Measurements from ENCODE around the gene TCP11L1. TPM values are rescaled to one million over a fixed set of nuclear protein-coding genes. Genes with fewer than 3 reads are reported as not detected.
"Not testable (repeated sequence)": the region's sequence is repeated elsewhere in the genome, so short reads cannot be mapped to it uniquely, and the experiment has no call there.

TCP11L1 gene
- total and polyA plus RNA-seq, 11 donors, result 3.1 to 13.9 (median 8.0) TPM

DNA sequence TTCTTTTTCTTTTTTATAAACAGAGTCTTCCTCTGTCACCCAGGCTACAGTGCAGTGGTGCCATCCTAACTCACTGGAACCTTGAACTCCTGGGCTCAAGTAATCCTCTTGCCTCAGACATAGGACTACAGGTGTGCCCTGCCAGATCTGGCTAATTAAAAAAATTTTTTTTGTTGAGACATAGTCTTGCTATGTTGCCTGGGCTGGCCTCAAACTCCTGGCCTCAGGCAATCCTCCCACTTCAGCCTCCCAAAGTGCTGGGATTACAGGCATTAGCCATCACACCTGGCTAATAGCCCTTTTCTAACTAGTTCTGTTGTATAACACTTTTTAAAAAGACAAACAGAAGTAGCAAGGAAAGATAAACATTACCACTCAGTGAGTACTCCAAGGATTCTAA lies 64.5 kb downstream of the TCP11L1 start:
- ATAC-seq, result no peak
- intact Hi-C loops (cut with DNase I), result no loop called here

DNA sequence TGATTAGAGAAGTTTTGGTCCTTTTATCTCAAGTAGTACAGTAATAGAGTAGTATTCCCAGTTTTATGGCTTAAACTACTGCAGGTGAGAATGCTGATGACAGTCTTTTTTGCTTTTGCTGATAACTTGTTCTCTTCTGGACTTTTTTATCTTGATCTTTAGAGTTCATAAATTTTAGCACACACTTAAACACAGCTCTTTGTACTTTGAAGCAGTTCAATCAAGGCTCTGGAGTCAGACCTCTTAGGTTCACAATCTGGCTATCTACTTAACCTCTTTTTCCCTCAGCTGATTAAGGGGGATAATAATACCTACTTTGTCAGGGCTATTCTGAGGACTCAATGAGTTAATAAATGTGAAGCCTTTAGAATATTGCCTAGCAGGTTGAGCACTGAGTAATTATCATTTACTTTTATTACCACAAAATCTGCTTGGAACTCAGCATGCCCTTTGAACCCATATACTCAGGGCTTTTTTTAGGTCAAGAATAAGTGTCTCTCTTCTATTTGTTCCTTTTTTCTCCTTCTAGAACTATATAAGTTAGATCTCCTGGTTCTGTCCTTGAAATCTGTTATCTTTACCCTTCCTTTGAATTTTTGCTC lies 70.0 kb downstream of the TCP11L1 start:
- H3K27me3 ChIP-seq, result no peaks in the 10 kb centered on the region
- peaks cover 0 to 10% (median 0%) of the 10 kb centered on the region in 12 donors for H3K4me1 ChIP-seq
- no peak overlapping the region for H3K27ac ChIP-seq
- TF ChIP-seq, protein P1, sequence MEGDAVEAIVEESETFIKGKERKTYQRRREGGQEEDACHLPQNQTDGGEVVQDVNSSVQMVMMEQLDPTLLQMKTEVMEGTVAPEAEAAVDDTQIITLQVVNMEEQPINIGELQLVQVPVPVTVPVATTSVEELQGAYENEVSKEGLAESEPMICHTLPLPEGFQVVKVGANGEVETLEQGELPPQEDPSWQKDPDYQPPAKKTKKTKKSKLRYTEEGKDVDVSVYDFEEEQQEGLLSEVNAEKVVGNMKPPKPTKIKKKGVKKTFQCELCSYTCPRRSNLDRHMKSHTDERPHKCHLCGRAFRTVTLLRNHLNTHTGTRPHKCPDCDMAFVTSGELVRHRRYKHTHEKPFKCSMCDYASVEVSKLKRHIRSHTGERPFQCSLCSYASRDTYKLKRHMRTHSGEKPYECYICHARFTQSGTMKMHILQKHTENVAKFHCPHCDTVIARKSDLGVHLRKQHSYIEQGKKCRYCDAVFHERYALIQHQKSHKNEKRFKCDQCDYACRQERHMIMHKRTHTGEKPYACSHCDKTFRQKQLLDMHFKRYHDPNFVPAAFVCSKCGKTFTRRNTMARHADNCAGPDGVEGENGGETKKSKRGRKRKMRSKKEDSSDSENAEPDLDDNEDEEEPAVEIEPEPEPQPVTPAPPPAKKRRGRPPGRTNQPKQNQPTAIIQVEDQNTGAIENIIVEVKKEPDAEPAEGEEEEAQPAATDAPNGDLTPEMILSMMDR (IDR thresholded peaks at IDR 0.05), result no peak
- H3K36me3 ChIP-seq, result peaks cover 0 to 25% (median 15%) of the 10 kb centered on the region in 9 donors
- no peak overlapping the region for H3K4me3 ChIP-seq
- no peaks in the 10 kb centered on the region for H3K9me3 ChIP-seq
- DNase-seq (no peak), ATAC-seq (no peak)
- intact Hi-C loops (cut with DNase I), result no loop called here

More for the DNA sequence above, 64.5 kb downstream of the TCP11L1 start:
- no peaks in the 10 kb centered on the region for H3K4me1 ChIP-seq
- H3K9me3 ChIP-seq, result no peaks in the 10 kb centered on the region
- no peak overlapping the region for H3K4me3 ChIP-seq
- peaks cover 0 to 81% (median 70%) of the 10 kb centered on the region in 9 donors for H3K36me3 ChIP-seq
- no peak for TF ChIP-seq POLR2A (IDR thresholded peaks at IDR 0.05)
- TF ChIP-seq, protein P1 (IDR thresholded peaks at IDR 0.05), result no peak
- DNase-seq, result no peak
- H3K27ac ChIP-seq, result no peak overlapping the region
- H3K27me3 ChIP-seq, result no peaks in the 10 kb centered on the region

DNA sequence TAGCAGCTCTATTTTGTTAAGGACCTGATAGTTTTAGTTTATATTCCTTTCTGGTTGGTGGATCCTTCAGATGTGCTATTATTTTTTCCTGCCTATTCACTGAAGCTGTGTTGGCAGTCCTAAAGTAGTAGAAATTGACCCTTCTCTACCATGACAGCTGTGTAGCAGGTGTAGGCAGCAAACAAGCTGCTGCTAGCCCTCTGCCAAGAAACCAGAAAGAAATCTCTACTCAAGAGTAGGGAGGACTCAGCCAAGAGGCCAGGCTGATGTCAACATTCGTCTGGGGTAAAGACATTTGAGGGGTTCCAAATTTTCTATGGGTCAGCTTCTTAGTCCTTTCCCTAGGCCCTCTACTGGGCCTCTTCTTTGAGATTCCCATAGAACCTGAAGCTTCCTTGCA lies 70.7 kb downstream of the TCP11L1 start:
- no peak for TF ChIP-seq POLR2A (IDR thresholded peaks at IDR 0.05)
- TF ChIP-seq, protein P1 (IDR thresholded peaks at IDR 0.05), result no peak
- H3K27ac ChIP-seq, result no peak overlapping the region

DNA sequence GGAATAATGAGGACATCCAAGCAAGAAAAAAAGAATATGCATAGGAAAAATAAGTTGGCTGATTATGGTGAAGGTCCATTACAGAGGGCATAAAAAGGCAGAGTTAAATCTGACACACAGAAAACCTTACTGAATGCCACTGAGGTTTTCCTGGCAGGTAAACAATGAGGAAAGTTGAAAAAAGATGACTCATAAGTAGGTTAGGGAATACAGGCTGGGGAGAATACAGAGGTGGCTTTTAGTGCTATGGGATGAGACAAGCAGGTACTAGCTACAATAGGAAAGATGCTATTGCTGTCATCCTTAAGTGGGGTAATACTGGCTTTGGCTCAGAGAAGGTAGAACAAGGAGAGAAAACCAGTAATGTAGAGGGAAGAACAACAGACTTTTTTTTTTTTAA lies 77.2 kb downstream of the TCP11L1 start:
- Histone ChIP-seq H3K36me3 (no peaks in the 10 kb centered on the region), H3K27me3 (no peaks in the 10 kb centered on the region), H3K9me3 (no peaks in the 10 kb centered on the region), H3K4me3 (no peak overlapping the region), H3K27ac (no peak overlapping the region), H3K4me1 (no peaks in the 10 kb centered on the region)
- DNase-seq (no peak), ATAC-seq (no peak)
- intact Hi-C loops (cut with DNase I), result no loop called here
- no peak for TF ChIP-seq POLR2A (IDR thresholded peaks at IDR 0.05)
- TF ChIP-seq, protein P1 (IDR thresholded peaks at IDR 0.05), result no peak

More for the DNA sequence above, 70.7 kb downstream of the TCP11L1 start:
- WGBS, 4 donors, result 38 to 56% (median 45%) methylated on average over 1 of the region's 1 CpG
- DNase-seq (peak in 1 of 5 donors; percentile 39), ATAC-seq (peak; percentile 51 to 87 (median 60))
- no peaks in the 10 kb centered on the region for H3K9me3 ChIP-seq
- H3K36me3 ChIP-seq, result peaks cover 0 to 19% (median 8%) of the 10 kb centered on the region in 9 donors
- H3K4me3 ChIP-seq, result no peak overlapping the region
- intact Hi-C loops (cut with DNase I), result no loop called here
- H3K27me3 ChIP-seq, result no peaks in the 10 kb centered on the region
- H3K4me1 ChIP-seq, result peaks cover 0 to 10% (median 0%) of the 10 kb centered on the region in 12 donors

DNA sequence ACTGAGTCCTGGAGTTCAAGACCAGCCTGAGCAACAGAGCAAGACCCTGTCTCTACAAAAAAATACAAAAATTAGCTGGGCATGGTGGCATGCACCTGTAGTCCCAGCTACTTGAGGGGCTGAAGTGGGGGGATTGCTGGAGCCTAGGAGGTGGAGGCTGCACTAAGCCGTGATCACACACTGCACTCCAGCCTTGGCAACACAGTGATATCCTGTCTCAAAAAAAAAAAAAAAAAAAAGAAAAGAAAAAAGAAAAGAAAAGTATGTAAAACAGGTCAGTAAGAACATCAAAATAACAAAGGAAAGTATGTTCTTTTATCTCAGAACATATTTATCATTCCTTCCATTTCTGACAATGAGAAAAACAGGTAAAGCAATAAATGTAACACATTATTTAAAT lies 83.3 kb downstream of the TCP11L1 start:
- H3K27ac ChIP-seq; H3K36me3 ChIP-seq; H3K4me3 ChIP-seq; ATAC-seq; DNase-seq; intact Hi-C loops (cut with DNase I); H3K27me3 ChIP-seq; H3K4me1 ChIP-seq; H3K9me3 ChIP-seq: not testable (repeated sequence)
- 88 to 100% (median 98%) methylated on average over 1 of the region's 1 CpG for WGBS, 4 donors
